ENCODE results near the gene HOXC13. TPM values are rescaled to one million over a fixed set of nuclear protein-coding genes. Genes with fewer than 3 reads are reported as not detected.

HOXC13 gene
- total and polyA plus RNA-seq, 9 of the 15 experiments (the other 6 are each of a cell fraction or from before 2014, with no cell fraction given), result 0.03 to 0.29 (median 0.17) TPM; not detected in 2

- in situ Hi-C loops (cut with MboI), result loop anchor here (10.0 kb wide), 1 partner anchor 381 kb away; the partner anchor contains the start of gene GPR84
These were observed 44.9 kb downstream of the HOXC13 start for GRCh38 chr12:53983568-53983949.

GRCh38 chr12:53983950-53984572, 45.4 kb downstream of the HOXC13 start:
- no peaks in the 10 kb centered on the region for H3K36me3 ChIP-seq (ENCODE audit: control insufficient read depth, insufficient read depth, low read length)
- H3K4me2 ChIP-seq (ENCODE audit: insufficient read depth, low read length), result no peak overlapping the region
- no peaks in the 10 kb centered on the region for H3K9me1 ChIP-seq (ENCODE audit: control insufficient read depth, insufficient read depth, low read length)
- no peak overlapping the region for H3K4me3 ChIP-seq
- in situ Hi-C loops (cut with MboI), result loop anchor here (10.0 kb wide), 1 partner anchor 381 kb away; the partner anchor contains the start of gene GPR84
- 56% methylated on average over 20 of the region's 30 CpGs for WGBS (ENCODE audit: insufficient coverage, low coverage, missing lambda C conversion rate)
- no peaks in the 10 kb centered on the region; the same call in 1 of the 2 replicates for H4K20me1 ChIP-seq (replicated peaks; ENCODE audit: control insufficient read depth, insufficient read depth, low read length)
- ChIA-PET CTCF (ENCODE audit: low intra/inter-chr PET ratio) (interaction anchor here (1.1 to 3.9 kb wide), 8 partner anchors 20 to 396 kb away, joined by 3 to 26 read pairs (median 8); no protein-coding TSS in a partner anchor), POLR2A (interaction anchor here (1.0 to 1.2 kb wide), 2 partner anchors 17 to 212 kb away, joined by 3 to 4 read pairs; no protein-coding TSS in a partner anchor)
- no peak overlapping the region; a peak in 1 of 4 replicates for H3K9ac ChIP-seq (ENCODE audit: insufficient read depth in 1 of 2, low read depth in 2 of 2, low read length in 2 of 2)
- H3K4me1 ChIP-seq (replicated peaks in 1 of 2; ENCODE audit: control insufficient read depth in 2 of 2, insufficient read depth in 2 of 2, low read length in 2 of 2), result peaks cover 20 to 39% of the 10 kb centered on the region in 2 experiments
- intact Hi-C loops (cut with micrococcal nuclease), result loop anchor here (1.0 to 10.0 kb wide), 3 partner anchors 21 to 381 kb away; partner anchors contain the start of gene GPR84
- BruUV-seq (replicated peaks), result no TSS peak
- H3K9me3 ChIP-seq (replicated peaks; ENCODE audit: control insufficient read depth, insufficient read depth, low read depth, low read length), result no peaks in the 10 kb centered on the region
- no peak for FAIRE-seq
- DNase-seq (ENCODE audit: extremely low read depth in 1 of 4, low spot score in 3 of 4), result no peak
- H3K79me2 ChIP-seq (ENCODE audit: control insufficient read depth, insufficient read depth, low read length), result no peaks in the 10 kb centered on the region
- peaks cover 22 to 27% of the 10 kb centered on the region in 2 experiments for H3K27me3 ChIP-seq (ENCODE audit: control insufficient read depth in 2 of 2, insufficient read depth in 2 of 2, low read length in 2 of 2)
- H3K27ac ChIP-seq (ENCODE audit: extremely low read depth, low read depth, low read length), result no peak overlapping the region
- no peak overlapping the region for H2AFZ ChIP-seq (ENCODE audit: low read depth, low read length)
- ATAC-seq, result no peak
- TF ChIP-seq PRDM10 (IDR thresholded peaks at IDR 0.05; ENCODE audit: partially characterized antibody), result no peak
- no peak for TF ChIP-seq ZNF316 (IDR thresholded peaks at IDR 0.05)
- TF ChIP-seq RCOR1 (IDR thresholded peaks at IDR 0.05; ENCODE audit: borderline replicate concordance in 1 of 2, low read depth in 2 of 2, low read length in 2 of 2), result no peak
- no peak for TF ChIP-seq ZNF143 (CRISPR knock-in tag; IDR thresholded peaks at IDR 0.05)
- TF ChIP-seq DMBX1 (CRISPR knock-in tag; IDR thresholded peaks at IDR 0.05; ENCODE audit: borderline replicate concordance), result no peak
- no peak for TF ChIP-seq RBM14 (IDR thresholded peaks at IDR 0.05; ENCODE audit: borderline replicate concordance, insufficient read depth, low read depth, low read length)
- no peak for TF ChIP-seq MED1 (CRISPR knock-in tag; IDR thresholded peaks at IDR 0.05; ENCODE audit: borderline replicate concordance)

More at GRCh38 chr12:53983568-53983949, 44.9 kb downstream of the HOXC13 start:
- Histone ChIP-seq H3K27ac (ENCODE audit: extremely low read depth, low read depth, low read length) (no peak overlapping the region), H3K27me3 (ENCODE audit: control insufficient read depth in 2 of 2, insufficient read depth in 2 of 2, low read length in 2 of 2) (peaks cover 24 to 27% of the 10 kb centered on the region in 2 experiments), H3K4me3 (no peak overlapping the region), H3K79me2 (ENCODE audit: control insufficient read depth, insufficient read depth, low read length) (no peaks in the 10 kb centered on the region), H3K9ac (ENCODE audit: insufficient read depth in 1 of 2, low read depth in 2 of 2, low read length in 2 of 2) (no peak overlapping the region), H3K9me3 (replicated peaks; ENCODE audit: control insufficient read depth, insufficient read depth, low read depth, low read length) (no peaks in the 10 kb centered on the region), H3K4me2 (ENCODE audit: insufficient read depth, low read length) (no peak overlapping the region), H3K9me1 (ENCODE audit: control insufficient read depth, insufficient read depth, low read length) (no peaks in the 10 kb centered on the region), H3K36me3 (ENCODE audit: control insufficient read depth, insufficient read depth, low read length) (no peaks in the 10 kb centered on the region), H4K20me1 (replicated peaks; ENCODE audit: control insufficient read depth, insufficient read depth, low read length) (no peaks in the 10 kb centered on the region; the same call in 1 of the 2 replicates), H3K4me1 (replicated peaks in 1 of 2; ENCODE audit: control insufficient read depth in 2 of 2, insufficient read depth in 2 of 2, low read length in 2 of 2) (peaks cover 17 to 38% of the 10 kb centered on the region in 2 experiments), H2AFZ (ENCODE audit: low read depth, low read length) (no peak overlapping the region)
- ATAC-seq, result no peak
- ChIA-PET POLR2A (no interaction called here), CTCF (ENCODE audit: low intra/inter-chr PET ratio) (interaction anchor here (1.9 to 2.7 kb wide), 2 partner anchors 218 to 232 kb away, joined by 9 to 22 read pairs; no protein-coding TSS in a partner anchor)
- BruUV-seq (replicated peaks), result no TSS peak
- FAIRE-seq, result no peak
- WGBS (ENCODE audit: insufficient coverage, low coverage, missing lambda C conversion rate), result 53% methylated on average over 17 of the region's 17 CpGs
- intact Hi-C loops (cut with micrococcal nuclease), result loop anchor here (10.0 kb wide), 1 partner anchor 381 kb away; the partner anchor contains the start of gene GPR84
- TF ChIP-seq EZH2 (IDR thresholded peaks at IDR 0.05; ENCODE audit: borderline replicate concordance, low read depth, low read length), result 0 out of 2 replicates have a peak, but pooled peaks have one; percentile 36
- TF ChIP-seq ETV5 (CRISPR knock-in tag; IDR thresholded peaks at IDR 0.05; ENCODE audit: low read depth), result no peak
- TF ChIP-seq XRCC4 (IDR thresholded peaks at IDR 0.05; ENCODE audit: extremely low read depth, insufficient read depth, insufficient read length), result no peak
- no peak for TF ChIP-seq HNRNPK (IDR thresholded peaks at IDR 0.05; ENCODE audit: low read depth, low read length, poor library complexity, severe bottlenecking)
- DNase-seq (ENCODE audit: extremely low read depth in 1 of 4, low spot score in 3 of 4), result no peak

Data from K562 (cell line).